GM18858 (cell line): ENCODE results near the gene TBC1D28.
"Not testable (repeated sequence)": the region's sequence is repeated elsewhere in the genome, so short reads cannot be mapped to it uniquely, and the experiment has no call there.

ENCODE experiments used
- ATAC-seq: cut with Tn5 transposase; IDR thresholded peaks from one replicate; pipeline ENCODE4 v1.9.1; 2021; ENCODE audit not compliant: unreplicated experiment

The TBC1D28 gene

GRCh38 chr17:18644291-18644690 is at the start of gene TBC1D28:
Gene TBC1D28, minus strand, starts transcription at chr17:18644391. Its CDS starts 3,039 bp downstream, at chr17:18641352.
- ATAC-seq, result not testable (repeated sequence)

- not testable (repeated sequence) for ATAC-seq
Observed at GRCh38 chr17:18682668-18683067, 38.5 kb upstream of the TBC1D28 start.

- ATAC-seq, result peak; percentile 68
Observed at GRCh38 chr17:18681767-18682571, 37.8 kb upstream of the TBC1D28 start, which contains the start of gene FOXO3B. Gene FOXO3B, minus strand, starts transcription at chr17:18682314. Its CDS starts 663 bp downstream, at chr17:18681651.

GRCh38 chr17:18677381-18677780 is 33.2 kb upstream of the TBC1D28 start:
- ATAC-seq, result not testable (repeated sequence)

- ATAC-seq, result not testable (repeated sequence)
Observed at GRCh38 chr17:18676928-18677327, 32.7 kb upstream of the TBC1D28 start.

- not testable (repeated sequence) for ATAC-seq
Observed at GRCh38 chr17:18672395-18673227, 28.4 kb upstream of the TBC1D28 start.

- ATAC-seq, result not testable (repeated sequence)
Observed at GRCh38 chr17:18668625-18669024, 24.4 kb upstream of the TBC1D28 start.

GRCh38 chr17:18667535-18667934 is 23.3 kb upstream of the TBC1D28 start:
- ATAC-seq, result not testable (repeated sequence)

GRCh38 chr17:18666326-18666725 is 22.1 kb upstream of the TBC1D28 start:
- ATAC-seq, result not testable (repeated sequence)

GRCh38 chr17:18661924-18662624 is 17.9 kb upstream of the TBC1D28 start:
- not testable (repeated sequence) for ATAC-seq

GRCh38 chr17:18650094-18650493 is 5.9 kb upstream of the TBC1D28 start:
- not testable (repeated sequence) for ATAC-seq

GRCh38 chr17:18643124-18643523 is 1.1 kb downstream of the TBC1D28 start:
- ATAC-seq, result not testable (repeated sequence)

- ATAC-seq, result not testable (repeated sequence)
Observed at GRCh38 chr17:18638357-18638756, 5.8 kb downstream of the TBC1D28 start.

GRCh38 chr17:18636237-18636636 is 8.0 kb downstream of the TBC1D28 start:
- ATAC-seq, result not testable (repeated sequence)

- not testable (repeated sequence) for ATAC-seq
Observed at GRCh38 chr17:18635773-18636172, 8.4 kb downstream of the TBC1D28 start.

GRCh38 chr17:18634550-18635263 is 9.5 kb downstream of the TBC1D28 start:
- not testable (repeated sequence) for ATAC-seq

GRCh38 chr17:18626152-18626870 is 17.9 kb downstream of the TBC1D28 start:
- ATAC-seq, result no peak

GRCh38 chr17:18625509-18626104 is 18.6 kb downstream of the TBC1D28 start:
- not testable (repeated sequence) for ATAC-seq

- not testable (repeated sequence) for ATAC-seq
Observed at GRCh38 chr17:18624862-18625501, 19.2 kb downstream of the TBC1D28 start.
